Hepatocyte (in vitro differentiated cells): ENCODE results near the gene RGS13. TPM values are rescaled to one million over a fixed set of nuclear protein-coding genes. Genes with fewer than 3 reads are reported as not detected.

Source experiments
- DNase-seq: peaks from one replicate; pipeline ENCODE4 v3.0.0-alpha.2; 2016; ENCODE audit warnings: low spot score
- H2AFZ ChIP-seq: fragments of 200-600 bp; sonication (generic); 2 replicates; pipeline ENCODE4 v1.6.0; 2016; ENCODE audit warnings: antibody characterized with exemption, mild to moderate bottlenecking
- H3K27ac ChIP-seq: fragments of 200-600 bp; sonication (generic); 2 replicates; pipeline ENCODE4 v1.5.1; 2016; ENCODE audit warnings: mild to moderate bottlenecking
- H3K27me3 ChIP-seq: fragments of 200-600 bp; sonication (generic); 2 replicates; pipeline ENCODE4 v1.6.1; 2016
- H3K36me3 ChIP-seq: fragments of 200-600 bp; sonication (generic); replicated peaks from 2 replicates; pipeline ENCODE4 v1.5.1; 2016; ENCODE audit warnings: low read depth; ENCODE audit not compliant: insufficient read depth
- H3K4me1 ChIP-seq: fragments of 200-600 bp; sonication (generic); 2 replicates; pipeline ENCODE4 v1.5.1; 2016; ENCODE audit warnings: mild to moderate bottlenecking, moderate library complexity; ENCODE audit not compliant: insufficient read depth
- H3K4me2 ChIP-seq: fragments of 200-600 bp; sonication (generic); 2 replicates; pipeline ENCODE4 v1.6.0; 2016
- H3K4me3 ChIP-seq: fragments of 200-600 bp; sonication (generic); 2 replicates; pipeline ENCODE4 v1.5.1; 2016; ENCODE audit warnings: mild to moderate bottlenecking
- H3K79me2 ChIP-seq: fragments of 200-600 bp; sonication (generic); 2 replicates; pipeline ENCODE4 v1.6.0; 2017; ENCODE audit warnings: mild to moderate bottlenecking
- H3K9me2 ChIP-seq: fragments of 200-600 bp; sonication (generic); replicated peaks from 2 replicates; pipeline ENCODE4 v1.6.0; 2017; ENCODE audit warnings: mild to moderate bottlenecking; ENCODE audit not compliant: insufficient read depth
- H3K9me3 ChIP-seq: fragments of 200-600 bp; sonication (generic); 2 replicates; pipeline ENCODE4 v1.5.1; 2016; ENCODE audit warnings: low read depth, mild to moderate bottlenecking
- H4K20me1 ChIP-seq: fragments of 200-600 bp; sonication (generic); 2 replicates; pipeline ENCODE4 v1.6.0; 2016; ENCODE audit warnings: mild to moderate bottlenecking; ENCODE audit not compliant: insufficient read depth, poor library complexity, severe bottlenecking
- EZH2 ChIP-seq: fragments of 200-600 bp; sonication (generic); IDR thresholded peaks from 2 replicates; pipeline ENCODE4 v1.6.1; 2016; ENCODE audit warnings: antibody characterized with exemption, mild to moderate bottlenecking, borderline replicate concordance
- EZH2phosphoT487 ChIP-seq: fragments of 200-600 bp; sonication (generic); IDR thresholded peaks from one replicate; pipeline ENCODE4 v1.6.1; 2018; ENCODE audit warnings: antibody characterized with exemption, mild to moderate bottlenecking, low read depth, moderate library complexity; ENCODE audit not compliant: unreplicated experiment, severe bottlenecking
- WGBS: methylation state at CpG from one replicate; pipeline ENCODE4 v1.1.6; 2016; ENCODE audit warnings: low lambda C conversion rate; ENCODE audit errors: missing lambda C conversion rate; 5-methylcytosine and 5-hydroxymethylcytosine counted together
- polyA plus RNA-seq: library from polyadenylated mRNA; unstranded; fragments of >200 nt; fragmentation: Nextera tagmentation; extraction: Ambion mirVana; gene quantifications from 2 replicates; pipeline ENCODE4 v1.2.1, GENCODE V29; 2016
- total RNA-seq: library from RNA; depleted of rRNA; stranded (reverse); fragments of >200 nt; gene quantifications from 2 replicates; pipeline ENCODE4 v1.2.3, GENCODE V29; 2014
- TF ChIP-seq, protein P1 (sequence below): fragments of 200-600 bp; sonication (generic); IDR thresholded peaks from 2 replicates; pipeline ENCODE4 v1.5.1; 2016; ENCODE audit warnings: antibody characterized with exemption, mild to moderate bottlenecking; ENCODE audit not compliant: poor library complexity

Gene RGS13
- total and polyA plus RNA-seq, 2 experiments from 2014 or later: 1.1 to 3.3 TPM

DNA sequence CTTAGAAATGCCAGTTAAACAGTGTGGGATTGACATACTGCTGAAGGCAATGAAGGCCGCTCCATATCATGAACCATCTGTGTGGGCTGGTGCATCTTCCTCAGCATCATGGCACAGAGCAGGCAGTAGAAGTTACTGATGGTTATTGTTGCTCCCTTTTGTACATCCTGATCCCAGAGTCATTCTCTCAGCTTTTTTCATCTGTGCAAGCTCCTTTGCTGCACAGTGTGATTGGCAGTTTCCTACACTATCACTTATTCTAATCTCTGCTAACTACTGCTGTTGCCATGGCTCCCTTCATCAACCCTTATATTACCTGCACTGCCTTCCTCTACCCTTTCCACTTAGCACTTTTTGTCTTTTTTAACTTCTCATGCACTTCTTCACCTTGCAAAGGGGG is 16.2 kb downstream of the RGS13 start:
- no peaks in the 10 kb centered on the region for H3K79me2 ChIP-seq
- no peaks in the 10 kb centered on the region for H3K36me3 ChIP-seq
- no peaks in the 10 kb centered on the region for H4K20me1 ChIP-seq
- no peak overlapping the region for H3K27ac ChIP-seq
- no peaks in the 10 kb centered on the region for H3K27me3 ChIP-seq
- no peak for DNase-seq
- no peak overlapping the region for H3K4me3 ChIP-seq
- H3K9me2 ChIP-seq: no peaks in the 10 kb centered on the region
- H2AFZ ChIP-seq: no peak overlapping the region
- WGBS: 100% methylated on average over 1 of the region's 1 CpG
- H3K4me1 ChIP-seq: no peaks in the 10 kb centered on the region
- TF ChIP-seq EZH2 (no peak), EZH2phosphoT487 (no peak)
- TF ChIP-seq, protein P1, sequence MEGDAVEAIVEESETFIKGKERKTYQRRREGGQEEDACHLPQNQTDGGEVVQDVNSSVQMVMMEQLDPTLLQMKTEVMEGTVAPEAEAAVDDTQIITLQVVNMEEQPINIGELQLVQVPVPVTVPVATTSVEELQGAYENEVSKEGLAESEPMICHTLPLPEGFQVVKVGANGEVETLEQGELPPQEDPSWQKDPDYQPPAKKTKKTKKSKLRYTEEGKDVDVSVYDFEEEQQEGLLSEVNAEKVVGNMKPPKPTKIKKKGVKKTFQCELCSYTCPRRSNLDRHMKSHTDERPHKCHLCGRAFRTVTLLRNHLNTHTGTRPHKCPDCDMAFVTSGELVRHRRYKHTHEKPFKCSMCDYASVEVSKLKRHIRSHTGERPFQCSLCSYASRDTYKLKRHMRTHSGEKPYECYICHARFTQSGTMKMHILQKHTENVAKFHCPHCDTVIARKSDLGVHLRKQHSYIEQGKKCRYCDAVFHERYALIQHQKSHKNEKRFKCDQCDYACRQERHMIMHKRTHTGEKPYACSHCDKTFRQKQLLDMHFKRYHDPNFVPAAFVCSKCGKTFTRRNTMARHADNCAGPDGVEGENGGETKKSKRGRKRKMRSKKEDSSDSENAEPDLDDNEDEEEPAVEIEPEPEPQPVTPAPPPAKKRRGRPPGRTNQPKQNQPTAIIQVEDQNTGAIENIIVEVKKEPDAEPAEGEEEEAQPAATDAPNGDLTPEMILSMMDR: no peak
- no peaks in the 10 kb centered on the region for H3K9me3 ChIP-seq
- H3K4me2 ChIP-seq: no peak overlapping the region

GRCh38 chr1:192654120-192654519 is 18.2 kb downstream of the RGS13 start:
- no peaks in the 10 kb centered on the region for H4K20me1 ChIP-seq

DNA sequence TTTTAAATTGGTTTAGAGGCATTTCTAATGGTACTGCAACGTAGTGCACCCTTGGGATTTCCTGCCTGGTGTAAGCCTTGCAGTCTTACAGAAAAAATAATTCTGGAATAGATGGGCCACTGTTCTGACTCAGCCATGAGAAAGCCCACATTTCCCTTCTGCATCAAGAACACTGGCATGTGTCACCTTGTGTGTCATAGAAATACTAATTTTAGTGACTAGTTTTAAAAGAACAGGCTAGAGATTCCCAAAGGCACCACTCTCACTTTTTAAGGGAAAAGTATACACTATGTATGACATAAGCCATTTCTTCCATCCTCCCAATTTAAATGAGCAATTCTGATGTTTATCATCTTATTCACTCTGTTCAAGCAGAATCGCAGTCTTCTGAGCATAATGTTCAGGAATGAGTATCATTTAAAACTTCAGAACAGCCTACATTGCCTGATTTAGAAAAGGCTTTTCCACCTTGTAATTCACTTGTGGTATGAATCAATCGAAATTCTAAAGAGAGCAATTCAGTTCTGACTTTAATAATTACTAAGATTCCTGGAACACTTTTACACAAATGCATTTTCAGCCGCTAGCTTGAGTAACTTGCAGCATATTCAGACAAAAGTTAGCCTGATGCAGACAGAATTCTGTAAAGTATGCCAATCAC is 18.8 kb downstream of the RGS13 start:
- Histone ChIP-seq H3K4me1 (no peaks in the 10 kb centered on the region), H3K9me2 (no peaks in the 10 kb centered on the region), H3K27me3 (no peaks in the 10 kb centered on the region), H4K20me1 (no peaks in the 10 kb centered on the region), H3K79me2 (no peaks in the 10 kb centered on the region), H3K4me3 (no peak overlapping the region), H3K4me2 (no peak overlapping the region), H3K9me3 (no peaks in the 10 kb centered on the region), H2AFZ (no peak overlapping the region), H3K27ac (no peak overlapping the region), H3K36me3 (no peaks in the 10 kb centered on the region)
- DNase-seq: no peak
- TF ChIP-seq EZH2 (no peak), EZH2phosphoT487 (no peak)
- TF ChIP-seq, protein P1: no peak
- WGBS: 88% methylated on average over 4 of the region's 4 CpGs

More at GRCh38 chr1:192654120-192654519, 18.2 kb downstream of the RGS13 start:
- H3K4me3 ChIP-seq: no peak overlapping the region
- TF ChIP-seq EZH2 (no peak), EZH2phosphoT487 (no peak)
- TF ChIP-seq, protein P1: no peak
- no peaks in the 10 kb centered on the region for H3K4me1 ChIP-seq
- DNase-seq: no peak
- H3K36me3 ChIP-seq: no peaks in the 10 kb centered on the region
- H3K27me3 ChIP-seq: no peaks in the 10 kb centered on the region
- no peak overlapping the region for H3K4me2 ChIP-seq
- H2AFZ ChIP-seq: no peak overlapping the region
- no peaks in the 10 kb centered on the region for H3K9me2 ChIP-seq
- H3K9me3 ChIP-seq: no peaks in the 10 kb centered on the region
- no peak overlapping the region for H3K27ac ChIP-seq
- no peaks in the 10 kb centered on the region for H3K79me2 ChIP-seq

DNA sequence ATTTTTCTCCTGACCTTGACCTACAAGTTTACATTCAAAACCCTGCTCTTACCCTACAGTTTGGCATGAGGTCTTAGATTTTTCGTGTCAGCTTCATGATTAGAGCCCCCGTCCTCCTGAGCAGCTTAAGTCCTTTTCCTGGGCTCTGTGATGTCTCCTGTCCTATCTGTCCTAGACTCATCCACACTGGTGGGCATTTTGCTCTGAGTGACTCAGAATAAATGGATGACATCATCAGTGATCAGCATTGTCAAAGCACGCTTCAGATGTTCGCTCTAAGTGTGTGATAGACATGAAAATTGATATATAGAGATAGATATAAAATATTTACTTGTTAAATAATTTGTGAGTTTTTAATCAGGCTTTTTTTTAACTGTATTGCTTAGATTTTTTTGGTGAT is 21.8 kb downstream of the RGS13 start:
- no peak for DNase-seq
- Histone ChIP-seq H3K9me3 (no peaks in the 10 kb centered on the region), H3K4me1 (no peaks in the 10 kb centered on the region), H3K27me3 (no peaks in the 10 kb centered on the region), H3K36me3 (no peaks in the 10 kb centered on the region), H3K4me3 (no peak overlapping the region), H3K79me2 (no peaks in the 10 kb centered on the region), H3K27ac (no peak overlapping the region), H2AFZ (no peak overlapping the region), H3K9me2 (no peaks in the 10 kb centered on the region), H4K20me1 (no peaks in the 10 kb centered on the region), H3K4me2 (no peak overlapping the region)
- 80% methylated on average over 4 of the region's 4 CpGs for WGBS
- TF ChIP-seq EZH2phosphoT487: no peak
- TF ChIP-seq, protein P1: no peak
- TF ChIP-seq EZH2: no peak
